ENCODE data around the gene RRP1.

Gene RRP1

DNA sequence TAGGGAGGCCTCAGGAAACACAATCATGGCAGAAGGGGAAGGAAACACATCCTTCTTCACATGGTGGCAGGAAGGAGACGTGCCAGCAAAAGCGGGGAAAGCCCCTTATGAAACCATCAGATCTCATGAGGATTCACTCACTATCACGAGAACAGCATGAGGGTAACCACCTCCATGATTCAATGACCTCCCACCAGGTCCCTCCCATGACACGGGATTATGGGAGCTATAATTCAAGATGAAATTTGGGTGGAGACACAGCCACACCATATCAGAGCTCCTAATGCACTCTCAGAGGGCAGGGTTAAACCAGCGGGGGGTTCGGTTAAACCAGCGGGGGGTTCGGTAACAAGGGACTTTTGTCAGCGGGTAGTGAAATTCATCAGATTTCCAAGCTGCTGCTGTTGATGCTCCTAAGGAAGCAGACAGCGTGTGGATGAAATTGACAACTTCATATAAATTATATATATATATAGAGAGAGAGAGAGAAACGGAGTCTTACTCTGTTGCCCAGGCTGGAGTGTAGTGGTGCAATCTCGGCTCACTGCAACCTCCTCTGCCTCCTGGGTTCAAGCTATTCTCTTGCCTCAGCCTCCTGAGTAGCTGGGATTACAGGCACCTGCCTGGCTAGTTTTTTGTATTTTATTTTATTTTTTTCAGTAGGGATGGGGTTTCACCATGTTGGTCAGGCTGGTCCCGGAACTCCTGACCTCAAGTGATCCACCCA, 17.5 kb upstream of the RRP1 start:
- Mint-ChIP-seq H3K9me3 (no peaks in the 10 kb centered on the region), H3K4me3 (peak overlapping the region in 2 of 3 experiments; percentile 14 to 42), H3K4me1 (peaks cover 23% of the 10 kb centered on the region), H3K36me3 (ENCODE audit: low read depth) (peaks cover 22% of the 10 kb centered on the region), H3K27ac (no peak overlapping the region), H3K27me3 (ENCODE audit: low read depth) (no peaks in the 10 kb centered on the region)
- no peak for TF ChIP-seq CTCF (IDR thresholded peaks at IDR 0.05; ENCODE audit: unreplicated experiment in 3 of 3)

- peaks cover 23% of the 10 kb centered on the region for H3K4me1 Mint-ChIP-seq
- peaks cover 22% of the 10 kb centered on the region for H3K36me3 Mint-ChIP-seq (ENCODE audit: low read depth)
- no peak overlapping the region for H3K4me3 Mint-ChIP-seq
- no peaks in the 10 kb centered on the region for H3K9me3 Mint-ChIP-seq
- no peak overlapping the region for H3K27ac Mint-ChIP-seq
- peaks cover 2% of the 10 kb centered on the region for H3K27me3 Mint-ChIP-seq (ENCODE audit: low read depth)
- TF ChIP-seq CTCF (IDR thresholded peaks at IDR 0.05; ENCODE audit: unreplicated experiment in 3 of 3): no peak
Measured at GRCh38 chr21:43772425-43772821, 17.0 kb upstream of the RRP1 start.

DNA sequence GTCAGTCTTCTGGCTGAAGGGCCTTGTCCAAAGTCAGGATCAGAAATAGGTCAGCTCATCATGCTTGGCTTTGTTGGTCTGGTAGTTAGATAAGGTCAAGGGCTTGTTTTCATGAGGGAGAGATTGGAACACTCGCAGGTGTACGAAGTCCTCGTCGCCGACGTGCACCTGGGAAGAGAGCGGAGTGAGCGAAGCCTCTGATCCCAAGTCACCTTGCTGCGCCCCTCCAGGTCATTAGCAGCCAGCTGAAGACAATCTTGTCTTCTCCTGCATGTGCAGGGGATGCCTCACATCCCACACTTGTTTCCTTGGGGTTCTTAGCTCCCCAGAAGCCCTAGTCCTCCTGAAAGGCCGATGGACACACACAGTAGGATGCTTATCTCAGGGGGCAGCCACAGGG, 15.2 kb upstream of the RRP1 start:
- Mint-ChIP-seq H3K9me3 (no peaks in the 10 kb centered on the region), H3K27ac (peak overlapping the region in 1 of 3 experiments; percentile 6), H3K4me3 (peak overlapping the region; percentile 80 to 90 (median 89)), H3K4me1 (peaks cover 21% of the 10 kb centered on the region), H3K27me3 (ENCODE audit: low read depth) (peaks cover 4% of the 10 kb centered on the region), H3K36me3 (ENCODE audit: low read depth) (peaks cover 22% of the 10 kb centered on the region)
- TF ChIP-seq CTCF (IDR thresholded peaks at IDR 0.05; ENCODE audit: unreplicated experiment in 3 of 3): no peak

DNA sequence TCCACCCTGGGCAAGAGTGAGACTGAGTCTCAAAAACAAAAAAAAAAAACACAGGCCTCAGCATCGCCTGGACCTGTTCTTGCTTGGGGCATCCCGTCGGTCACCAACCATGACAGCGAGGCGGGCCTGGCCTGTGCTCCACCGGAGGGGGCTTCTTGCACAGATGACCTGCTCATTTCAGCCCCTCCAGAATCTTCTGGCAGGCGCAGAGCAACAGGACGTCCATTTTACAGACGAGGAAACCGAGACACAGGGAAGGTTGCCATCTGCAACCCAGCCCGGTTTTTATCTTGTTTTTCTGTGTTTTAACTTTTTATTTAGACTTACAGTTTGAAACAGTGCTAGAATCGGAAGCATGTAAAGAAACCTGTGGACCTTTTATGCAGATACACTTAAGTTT, 14.2 kb upstream of the RRP1 start:
- no peak for TF ChIP-seq CTCF (IDR thresholded peaks at IDR 0.05; ENCODE audit: unreplicated experiment in 3 of 3)
- peaks cover 4% of the 10 kb centered on the region for H3K27me3 Mint-ChIP-seq (ENCODE audit: low read depth)

GRCh38 chr21:43775795-43776430, 13.5 kb upstream of the RRP1 start, which contains the start of gene CSTB:
Gene CSTB, minus strand, starts transcription at chr21:43776308. Its CDS starts 39 bp downstream, at chr21:43776269.
- peaks cover 20% of the 10 kb centered on the region for H3K4me1 Mint-ChIP-seq
- peaks cover 4% of the 10 kb centered on the region for H3K27me3 Mint-ChIP-seq (ENCODE audit: low read depth)
- peak within 1 kb of the TSS; percentile 89 to 93 (median 90) for H3K4me3 Mint-ChIP-seq
- H3K36me3 Mint-ChIP-seq (ENCODE audit: low read depth): peaks cover 22% of the 10 kb centered on the region
- peak within 1 kb of the TSS; percentile 64 to 68 (median 65) for H3K27ac Mint-ChIP-seq
- no peaks in the 10 kb centered on the region for H3K9me3 Mint-ChIP-seq
- no peak for TF ChIP-seq CTCF (IDR thresholded peaks at IDR 0.05; ENCODE audit: unreplicated experiment in 3 of 3)

More for the DNA sequence above, 14.2 kb upstream of the RRP1 start:
- peaks cover 20% of the 10 kb centered on the region for H3K4me1 Mint-ChIP-seq
- peaks cover 22% of the 10 kb centered on the region for H3K36me3 Mint-ChIP-seq (ENCODE audit: low read depth)
- H3K4me3 Mint-ChIP-seq: peak overlapping the region; percentile 89 to 93 (median 90)
- no peaks in the 10 kb centered on the region for H3K9me3 Mint-ChIP-seq
- H3K27ac Mint-ChIP-seq: peak overlapping the region; percentile 32 to 64 (median 47)
